Activated B cell treated with CpG ODN at 0.5 μM for 24 hours (primary cell): Measurements from ENCODE around the gene HAUS8. TPM values are rescaled to one million over a fixed set of nuclear protein-coding genes. Genes with fewer than 3 reads are reported as not detected.

Experiments
- ATAC-seq: fragments of 200-7000 bp; cut with Tn5 transposase; one replicate; pipeline ENCODE4 v1.10.0; 2021; ENCODE audit warnings: low read depth, mild to moderate bottlenecking, moderate library complexity
- CTCF ChIA-PET: fragments of 350-600 bp; sonication (Branson Sonifier 250); formaldehyde crosslinking; loops from one replicate; lab custom pipeline; 2021; ENCODE audit warnings: antibody characterized with exemption; lab: Charles Lee
- POLR2A ChIA-PET: fragments of 350-600 bp; sonication (Branson Sonifier 250); formaldehyde crosslinking; loops from one replicate; lab custom pipeline; 2021; ENCODE audit warnings: antibody characterized with exemption; lab: Charles Lee
- DNase-seq: peaks from one replicate; pipeline ENCODE4 v3.0.0; 2022
- H3K27ac Mint-ChIP-seq: one replicate; pipeline ENCODE4 v1.8.0; 2020; ENCODE audit warnings: mixed read lengths
- H3K27me3 Mint-ChIP-seq: one replicate; pipeline ENCODE4 v1.8.0; 2021; ENCODE audit warnings: mixed read lengths
- H3K36me3 Mint-ChIP-seq: one replicate; pipeline ENCODE4 v1.8.0; 2021; ENCODE audit warnings: low read depth, mixed read lengths
- H3K4me1 Mint-ChIP-seq: one replicate; pipeline ENCODE4 v1.8.0; 2021; ENCODE audit warnings: mixed read lengths
- H3K4me3 Mint-ChIP-seq: one replicate; pipeline ENCODE4 v1.8.0; 2020; ENCODE audit warnings: mild to moderate bottlenecking, mixed read lengths
- H3K9me3 Mint-ChIP-seq: one replicate; pipeline ENCODE4 v1.8.0; 2020; ENCODE audit warnings: mixed read lengths
- CTCF ChIP-seq: fragments of 200-600 bp; IDR thresholded peaks from one replicate; pipeline ENCODE4 v1.8.0; 2022; ENCODE audit warnings: antibody characterized with exemption, mild to moderate bottlenecking
- intact Hi-C: fragments of 100-400 bp; cut with micrococcal nuclease; formaldehyde crosslinking; loops from one replicate; pipeline ENCODE4 v1.15.1; 2024
- total RNA-seq: library from RNA; stranded (reverse); gene quantifications from 2 replicates; pipeline ENCODE4 v1.2.3, GENCODE V29; 2022

Gene HAUS8
- total RNA-seq, 1 donor from 2014 or later = 15.8 TPM

DNA sequence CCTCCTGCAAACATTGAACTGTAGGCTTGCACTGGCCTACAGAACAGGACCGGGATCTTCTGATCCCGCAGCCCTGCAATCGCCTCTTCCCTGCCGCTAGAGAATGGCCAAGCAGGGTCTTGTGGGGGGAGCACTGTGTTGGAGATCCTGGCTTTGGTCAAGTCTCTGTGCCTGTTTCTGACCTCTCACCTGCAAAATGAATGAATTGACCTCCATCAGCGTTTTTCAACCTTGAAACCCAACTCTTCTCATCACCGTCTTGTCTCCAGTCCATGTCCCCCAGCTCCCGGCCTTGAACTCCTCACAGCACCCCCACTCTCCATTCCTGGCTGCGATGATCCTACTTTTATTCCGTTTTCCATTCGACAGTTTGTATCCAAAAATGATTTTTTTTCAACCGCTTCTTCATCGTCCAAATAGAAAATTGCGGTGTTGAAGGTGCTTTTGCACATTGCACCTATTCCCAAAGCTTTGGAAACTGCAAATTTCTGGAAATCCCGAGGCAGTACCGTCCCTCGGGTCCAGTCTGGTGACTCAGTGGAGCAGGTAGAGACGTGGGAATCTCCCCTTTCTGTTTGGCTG lies 2.3 kb upstream of the HAUS8 start:
- peaks cover 85% of the 10 kb centered on the region for H3K4me1 Mint-ChIP-seq
- peaks cover 31% of the 10 kb centered on the region for H3K36me3 Mint-ChIP-seq
- TF ChIP-seq CTCF = no peak
- peak overlapping the region; percentile 5 for H3K27ac Mint-ChIP-seq
- no peak for ATAC-seq
- H3K27me3 Mint-ChIP-seq = no peaks in the 10 kb centered on the region
- H3K9me3 Mint-ChIP-seq = no peaks in the 10 kb centered on the region
- ChIA-PET POLR2A (interaction anchor here (0.5 to 2.4 kb wide), 3 partner anchors 8 to 106 kb away, joined by 7 to 13 read pairs (median 13); no protein-coding TSS in a partner anchor), CTCF (interaction anchor here (0.9 to 2.1 kb wide), 2 partner anchors 48 to 64 kb away, joined by 3 to 5 read pairs; no protein-coding TSS in a partner anchor)
- peak overlapping the region; percentile 98 for H3K4me3 Mint-ChIP-seq
- DNase-seq = no peak
- intact Hi-C loops = loop anchor here (5.0 kb wide), 1 partner anchor 315 kb away; the partner anchor contains the start of gene CCDC194

- peaks cover 81% of the 10 kb centered on the region for H3K4me1 Mint-ChIP-seq
- ATAC-seq = no peak
- peak overlapping the region; percentile 94 for H3K27ac Mint-ChIP-seq
- intact Hi-C loops = loop anchor here (5.0 kb wide), 1 partner anchor 316 kb away; the partner anchor contains the start of gene CCDC194
- DNase-seq = no peak
- POLR2A ChIA-PET = interaction anchor here (0.6 to 2.4 kb wide), 18 partner anchors 9 to 378 kb away, joined by 3 to 17 read pairs (median 4); partner anchors contain the start of genes ANKLE1, BABAM1, OCEL1 and USE1
- H3K4me3 Mint-ChIP-seq = peak overlapping the region; percentile 98
- H3K27me3 Mint-ChIP-seq = no peaks in the 10 kb centered on the region
- CTCF ChIA-PET = interaction anchor here (0.9 to 2.1 kb wide), 4 partner anchors 49 to 191 kb away, joined by 3 to 5 read pairs (median 4); no protein-coding TSS in a partner anchor
- TF ChIP-seq CTCF = no peak
- H3K9me3 Mint-ChIP-seq = no peaks in the 10 kb centered on the region
- peaks cover 28% of the 10 kb centered on the region for H3K36me3 Mint-ChIP-seq
These were observed 1.3 kb upstream of the HAUS8 start for GRCh38 chr19:17076543-17076991.

GRCh38 chr19:17075864-17076542 lies 751 bp upstream of the HAUS8 start:
- H3K4me1 Mint-ChIP-seq = peaks cover 76% of the 10 kb centered on the region
- H3K9me3 Mint-ChIP-seq = no peaks in the 10 kb centered on the region
- CTCF ChIA-PET = interaction anchor here (0.6 to 2.1 kb wide), 5 partner anchors 50 to 192 kb away, joined by 3 to 5 read pairs (median 4); no protein-coding TSS in a partner anchor
- intact Hi-C loops = loop anchor here (1.0 to 5.0 kb wide), 11 partner anchors 14 to 390 kb away; partner anchors contain the start of genes BABAM1, CCDC194 and OCEL1
- no peak for ATAC-seq
- POLR2A ChIA-PET = interaction anchor here (0.5 to 2.4 kb wide), 25 partner anchors 10 to 417 kb away, joined by 3 to 17 read pairs (median 4); partner anchors contain the start of genes ANKLE1, BABAM1, GTPBP3 and OCEL1
- H3K4me3 Mint-ChIP-seq = peak overlapping the region; percentile 98
- H3K36me3 Mint-ChIP-seq = peaks cover 31% of the 10 kb centered on the region
- peak; percentile 53 for DNase-seq
- H3K27ac Mint-ChIP-seq = peak overlapping the region; percentile 94
- no peaks in the 10 kb centered on the region for H3K27me3 Mint-ChIP-seq
- no peak for TF ChIP-seq CTCF

GRCh38 chr19:17074634-17075034 lies 618 bp downstream of the HAUS8 start:
- Mint-ChIP-seq H3K27me3 (no peaks in the 10 kb centered on the region), H3K4me1 (peaks cover 73% of the 10 kb centered on the region), H3K4me3 (peak overlapping the region; percentile 99), H3K36me3 (peaks cover 39% of the 10 kb centered on the region), H3K9me3 (no peaks in the 10 kb centered on the region), H3K27ac (peak overlapping the region; percentile 97)
- intact Hi-C loops = loop anchor here (1.0 to 5.0 kb wide), 11 partner anchors 16 to 392 kb away; partner anchors contain the start of genes BABAM1, CCDC194 and OCEL1
- ChIA-PET CTCF (interaction anchor here (0.6 to 2.3 kb wide), 2 partner anchors 52 to 161 kb away, joined by 3 to 9 read pairs; no protein-coding TSS in a partner anchor), POLR2A (interaction anchor here (0.9 to 2.2 kb wide), 10 partner anchors 35 to 230 kb away, joined by 3 to 15 read pairs (median 4); partner anchors contain the start of genes BABAM1, OCEL1 and USE1)
- no peak for DNase-seq
- peak; percentile 0 for ATAC-seq
- TF ChIP-seq CTCF = no peak
